GM23338 (cell line): ENCODE data around the gene FGFR2. TPM values are rescaled to one million over a fixed set of nuclear protein-coding genes. Genes with fewer than 3 reads are reported as not detected.
A peak's percentile ranks its signal among the peaks of the same experiment; 100 is the strongest.

Experiments
- ATAC-seq: fragments of 200-7000 bp; cut with Tn5 transposase; 3 replicates; pipeline ENCODE4 v1.9.1; 2020
- DNase-seq: peaks from one replicate; pipeline ENCODE4 v3.0.0-alpha.2; 2015; ENCODE audit warnings: low spot score
- H2AFZ ChIP-seq: fragments of 200-600 bp; sonication (generic); 2 replicates; pipeline ENCODE4 v1.8.0; 2016; ENCODE audit warnings: antibody characterized with exemption, mild to moderate bottlenecking, moderate library complexity
- H3F3A ChIP-seq: fragments of 200-600 bp; sonication (generic); replicated peaks from 2 replicates; pipeline ENCODE4 v1.8.0; 2017; ENCODE audit warnings: antibody characterized with exemption, mixed run types, low read depth
- H3K27ac ChIP-seq: fragments of 200-600 bp; sonication (generic); 2 replicates; pipeline ENCODE4 v1.6.1; 2016; ENCODE audit warnings: low read depth
- H3K27me3 ChIP-seq: fragments of 200-600 bp; sonication (generic); 2 replicates; pipeline ENCODE4 v1.8.0; 2016; ENCODE audit warnings: mild to moderate bottlenecking, mixed run types, moderate library complexity; ENCODE audit not compliant: insufficient read depth
- H3K36me3 ChIP-seq: fragments of 200-600 bp; sonication (generic); 2 replicates; pipeline ENCODE4 v1.8.0; 2016; ENCODE audit warnings: mild to moderate bottlenecking; ENCODE audit not compliant: insufficient read depth
- H3K4me1 ChIP-seq: fragments of 200-600 bp; sonication (generic); 2 replicates; pipeline ENCODE4 v1.8.0; 2016; ENCODE audit warnings: mild to moderate bottlenecking, moderate library complexity; ENCODE audit not compliant: insufficient read depth
- H3K4me2 ChIP-seq: fragments of 200-600 bp; sonication (generic); 2 replicates; pipeline ENCODE4 v1.7.1; 2017; ENCODE audit warnings: mixed run types
- H3K4me3 ChIP-seq: fragments of 200-600 bp; sonication (generic); 2 replicates; pipeline ENCODE4 v1.6.1; 2016; ENCODE audit warnings: mixed run types
- H3K79me2 ChIP-seq: fragments of 200-600 bp; sonication (generic); replicated peaks from 2 replicates; pipeline ENCODE4 v1.8.0; 2017; ENCODE audit warnings: mild to moderate bottlenecking; ENCODE audit not compliant: insufficient read depth
- H3K9me2 ChIP-seq: fragments of 200-600 bp; sonication (generic); 2 replicates; pipeline ENCODE4 v1.8.0; 2017; ENCODE audit not compliant: insufficient read depth
- H4K20me1 ChIP-seq: fragments of 200-600 bp; sonication (generic); replicated peaks from 2 replicates; pipeline ENCODE4 v1.8.0; 2017; ENCODE audit warnings: mild to moderate bottlenecking; ENCODE audit not compliant: insufficient read depth
- H3K27ac Mint-ChIP-seq: 2 replicates; pipeline ENCODE4 v1.8.0; 2020; ENCODE audit warnings: inconsistent platforms, mild to moderate bottlenecking, moderate library complexity, mixed read lengths
- H3K27me3 Mint-ChIP-seq: 3 replicates; pipeline ENCODE4 v1.8.0; 2022; ENCODE audit warnings: low read depth, mild to moderate bottlenecking, moderate library complexity, mixed read lengths, inconsistent platforms; ENCODE audit not compliant: insufficient read depth, poor library complexity
- H3K36me3 Mint-ChIP-seq: 3 replicates; pipeline ENCODE4 v1.8.0; 2021; ENCODE audit warnings: low read depth, mild to moderate bottlenecking, inconsistent platforms, moderate library complexity, mixed read lengths
- H3K4me1 Mint-ChIP-seq: 3 replicates; pipeline ENCODE4 v1.8.0; 2020; ENCODE audit warnings: mild to moderate bottlenecking, inconsistent platforms, mixed read lengths
- H3K4me3 Mint-ChIP-seq: 3 replicates; pipeline ENCODE4 v1.8.0; 2021; ENCODE audit warnings: moderate library complexity, mild to moderate bottlenecking, inconsistent platforms, mixed read lengths
- H3K9me3 Mint-ChIP-seq: 3 replicates; pipeline ENCODE4 v1.8.0; 2020; ENCODE audit warnings: moderate library complexity, mild to moderate bottlenecking, inconsistent platforms, mixed read lengths
- CREB1 ChIP-seq: fragments of 250-450 bp; sonication (Bioruptor Pico); IDR thresholded peaks from 2 replicates; pipeline ENCODE4 v1.5.0; 2020; ENCODE audit warnings: low read depth, mild to moderate bottlenecking, moderate library complexity
- CTCF ChIP-seq, 2 experiments: fragments of 200-600 bp in 1 of 2; sonication (generic) in 1 of 2; conservative IDR thresholded peaks; 2 replicates each; pipeline versions ENCODE4 v1.5.1 to v1.6.1; 2016 to 2017; ENCODE audit warnings: antibody characterized with exemption in 2 of 2, low read depth in 2 of 2, mild to moderate bottlenecking in 2 of 2, moderate library complexity in 1 of 2
- ETS1 ChIP-seq: IDR thresholded peaks from 2 replicates; pipeline ENCODE4 v1.6.1; 2016; ENCODE audit warnings: antibody characterized with exemption
- EZH2 ChIP-seq: fragments of 200-600 bp; sonication (generic); IDR thresholded peaks from one replicate; pipeline ENCODE4 v1.8.0; 2017; ENCODE audit warnings: antibody characterized with exemption, mild to moderate bottlenecking, low read depth; ENCODE audit not compliant: unreplicated experiment
- EZH2phosphoT487 ChIP-seq: fragments of 200-600 bp; sonication (generic); IDR thresholded peaks from one replicate; pipeline ENCODE4 v1.8.1; 2018; ENCODE audit warnings: antibody characterized with exemption; ENCODE audit not compliant: unreplicated experiment
- JUNB ChIP-seq: IDR thresholded peaks from one replicate; pipeline ENCODE4 v1.6.1; 2016; ENCODE audit warnings: antibody characterized with exemption; ENCODE audit not compliant: unreplicated experiment
- NANOG ChIP-seq: IDR thresholded peaks from 2 replicates; pipeline ENCODE4 v1.6.1; 2016; ENCODE audit warnings: antibody characterized with exemption, borderline replicate concordance
- POLR2AphosphoS5 ChIP-seq: IDR thresholded peaks from 2 replicates; pipeline ENCODE4 v1.6.1; 2016; ENCODE audit warnings: antibody characterized with exemption, low read depth
- REST ChIP-seq: IDR thresholded peaks from one replicate; pipeline ENCODE4 v1.6.1; 2018; ENCODE audit warnings: antibody characterized with exemption; ENCODE audit not compliant: unreplicated experiment
- STAT1 ChIP-seq: IDR thresholded peaks from one replicate; pipeline ENCODE4 v1.6.1; 2016; ENCODE audit warnings: antibody characterized with exemption; ENCODE audit not compliant: unreplicated experiment
- ZNF114 ChIP-seq: fragments of 250-450 bp; sonication (Bioruptor Pico); IDR thresholded peaks from 2 replicates; pipeline ENCODE4 v1.5.0; 2020; ENCODE audit warnings: mild to moderate bottlenecking, moderate library complexity
- ZNF331 ChIP-seq: fragments of 250-450 bp; sonication (Bioruptor Pico); IDR thresholded peaks from 2 replicates; pipeline ENCODE4 v1.5.0; 2020; ENCODE audit warnings: low read depth, mild to moderate bottlenecking, moderate library complexity
- ZNF462 ChIP-seq: fragments of 250-450 bp; sonication (Bioruptor Pico); IDR thresholded peaks from 2 replicates; pipeline ENCODE4 v1.5.0; 2020; ENCODE audit warnings: mild to moderate bottlenecking, moderate library complexity
- polyA plus RNA-seq: library from polyadenylated mRNA; unstranded; fragments of >200 nt; fragmentation: Nextera tagmentation; extraction: Ambion mirVana; gene quantifications from 2 replicates; pipeline ENCODE4 v1.2.1, GENCODE V29; 2016
- total RNA-seq: library from RNA; depleted of rRNA; stranded (reverse); fragments of >200 nt; shearing (Covaris generic); gene quantifications from 2 replicates; pipeline ENCODE4 v1.2.3, GENCODE V29; 2014

The FGFR2 gene
- total and polyA plus RNA-seq, 2 experiments from 2014 or later = 31.1 to 106 TPM

GRCh38 chr10:121525251-121526134, 72.8 kb downstream of the FGFR2 start:
- Histone ChIP-seq H3K79me2 (peaks cover 100% of the 10 kb centered on the region), H3K27ac (peak overlapping the region; percentile 84), H3K4me2 (no peak overlapping the region), H3F3A (no peaks in the 10 kb centered on the region), H3K27me3 (no peaks in the 10 kb centered on the region), H3K4me1 (peaks cover 40% of the 10 kb centered on the region), H4K20me1 (peaks cover 22% of the 10 kb centered on the region; the same call in 1 of the 2 replicates), H2AFZ (no peak overlapping the region), H3K4me3 (no peak overlapping the region), H3K9me2 (no peaks in the 10 kb centered on the region), H3K36me3 (peaks cover 26% of the 10 kb centered on the region)
- H3K27me3 Mint-ChIP-seq = peaks cover 4% of the 10 kb centered on the region
- peaks cover 70% of the 10 kb centered on the region for H3K36me3 Mint-ChIP-seq
- H3K27ac Mint-ChIP-seq = peak overlapping the region; percentile 81
- H3K9me3 Mint-ChIP-seq = 0 out of 3 replicates have a peak, but pooled peaks cover 3% of the 10 kb centered on the region
- peaks cover 42% of the 10 kb centered on the region for H3K4me1 Mint-ChIP-seq
- DNase-seq = no peak
- H3K4me3 Mint-ChIP-seq = no peak overlapping the region
- no peak for ATAC-seq
- TF ChIP-seq EZH2phosphoT487 = no peak
- TF ChIP-seq ZNF462 (CRISPR knock-in tag) = no peak
- no peak for TF ChIP-seq NANOG
- no peak for TF ChIP-seq REST
- TF ChIP-seq JUNB = no peak
- TF ChIP-seq CREB1 = no peak
- TF ChIP-seq EZH2 = no peak
- TF ChIP-seq ZNF331 = no peak
- TF ChIP-seq POLR2AphosphoS5 = no peak
- TF ChIP-seq STAT1 = no peak
- no peak for TF ChIP-seq ZNF114
- TF ChIP-seq CTCF (conservative IDR thresholded peaks at IDR 0.05; ENCODE audit: low read depth in 2 of 2) = no peak
- no peak for TF ChIP-seq ETS1
